HG03064 (cell line): Measurements from ENCODE around the gene CERS3.

Source experiments
- ATAC-seq: cut with Tn5 transposase; IDR thresholded peaks from one replicate; pipeline ENCODE4 v1.9.1; 2021; ENCODE audit warnings: low read depth; ENCODE audit not compliant: unreplicated experiment

The CERS3 gene

DNA sequence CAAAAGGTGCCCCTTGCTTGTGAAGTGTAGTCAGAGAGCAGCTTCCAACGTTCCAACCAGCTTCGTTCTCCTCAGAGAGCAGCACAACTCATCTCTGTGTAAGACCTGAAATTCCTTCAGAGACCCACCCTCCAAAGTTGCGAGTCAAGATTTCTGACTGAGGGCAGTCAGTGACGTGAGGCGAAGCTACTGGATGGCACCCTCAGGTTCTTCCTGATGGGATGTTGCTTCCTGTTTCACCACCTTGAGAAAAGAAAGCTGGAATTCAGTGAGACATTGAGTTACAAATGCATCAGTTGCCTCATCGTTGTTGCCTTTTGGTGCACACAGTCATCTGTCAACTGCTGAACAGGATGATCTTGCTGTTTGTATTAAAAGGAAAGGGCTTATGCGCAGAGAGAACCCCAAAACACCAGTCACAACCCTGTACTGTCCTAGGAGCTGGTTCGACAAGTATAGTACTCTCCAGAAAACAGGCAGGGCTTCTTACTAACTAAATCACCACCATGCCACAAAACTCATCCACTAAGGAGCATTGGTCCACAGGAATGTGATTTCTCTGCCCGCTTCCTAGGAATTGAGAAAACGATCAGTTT is at the start of gene CERS3:
CERS3 (minus strand) TSS at position 118 of the 596 bp plus-strand sequence. CDS start 27,101 bp downstream, outside the sequence.
- no peak for ATAC-seq

DNA sequence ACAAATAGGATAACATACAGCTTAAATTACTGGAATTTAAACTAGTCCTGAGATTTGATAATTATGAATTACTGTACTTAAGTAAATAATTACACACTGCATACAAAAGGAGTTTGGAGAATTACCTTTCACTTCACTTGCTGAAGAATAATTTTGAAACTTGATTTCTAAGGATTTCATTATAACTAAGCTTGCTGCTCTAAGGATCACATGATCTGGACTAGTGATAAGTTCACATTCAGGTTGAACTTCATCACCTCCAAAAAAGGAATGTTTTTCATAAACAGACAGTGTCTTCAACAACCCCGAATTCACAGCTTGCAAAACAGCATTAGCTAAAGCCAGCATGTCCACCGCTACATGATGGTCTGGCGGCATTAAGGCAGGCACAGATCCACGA is 44.8 kb upstream of the CERS3 start:
- no peak for ATAC-seq

DNA sequence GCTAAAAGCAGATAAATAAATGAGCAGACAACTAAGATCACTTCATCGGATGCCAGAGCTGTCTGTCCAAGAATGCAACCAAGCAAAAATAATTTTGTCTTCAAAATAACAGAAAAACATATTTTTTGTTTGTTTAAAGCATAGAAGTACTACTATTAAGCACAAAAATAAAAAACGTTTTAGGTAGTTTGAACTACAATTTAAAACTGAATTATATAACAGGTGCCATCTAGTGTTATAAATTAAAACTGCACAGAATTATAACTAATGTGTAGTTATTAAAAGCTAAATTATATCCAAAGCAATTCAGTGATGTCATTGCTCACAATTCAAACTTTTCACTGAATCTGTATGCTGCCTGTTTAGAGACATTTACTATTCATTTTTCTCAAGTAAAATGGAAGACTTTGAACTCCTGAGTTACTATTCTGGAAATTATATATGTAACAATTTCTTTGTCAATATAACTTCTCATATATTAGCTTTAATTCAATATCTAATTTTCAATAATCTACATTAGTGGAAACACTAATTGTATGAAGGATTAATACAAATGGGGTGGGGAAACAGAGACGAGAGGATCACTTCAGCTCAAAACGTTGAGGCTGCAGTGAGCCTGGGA is 43.7 kb upstream of the CERS3 start:
- no peak for ATAC-seq

DNA sequence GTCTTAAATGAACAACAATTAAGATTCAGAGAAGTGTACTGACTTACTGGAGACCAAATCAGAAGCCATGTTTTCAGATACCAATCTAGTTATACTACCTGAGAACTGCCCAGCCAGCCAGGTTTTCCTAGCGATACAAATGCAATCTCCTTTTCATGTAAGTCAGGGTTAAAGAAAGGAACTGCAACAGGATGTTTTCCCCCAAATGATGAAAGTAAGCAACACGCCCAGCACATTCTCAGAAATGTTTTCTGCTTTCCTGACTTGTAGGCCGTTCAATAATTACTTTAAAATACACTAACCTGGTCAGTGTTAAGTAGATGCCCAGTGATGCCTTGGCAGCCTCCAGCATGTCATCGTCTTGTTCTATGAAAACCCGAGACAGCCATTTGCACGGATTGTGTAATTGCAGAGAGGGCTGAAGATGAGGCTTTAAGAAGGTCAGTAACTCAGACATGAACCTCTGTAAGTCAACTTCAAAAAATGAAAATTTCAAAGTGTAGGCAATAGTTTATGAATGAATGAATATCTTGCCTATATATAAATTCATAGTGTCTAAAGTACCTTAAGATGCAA is 42.9 kb upstream of the CERS3 start:
- no peak for ATAC-seq

DNA sequence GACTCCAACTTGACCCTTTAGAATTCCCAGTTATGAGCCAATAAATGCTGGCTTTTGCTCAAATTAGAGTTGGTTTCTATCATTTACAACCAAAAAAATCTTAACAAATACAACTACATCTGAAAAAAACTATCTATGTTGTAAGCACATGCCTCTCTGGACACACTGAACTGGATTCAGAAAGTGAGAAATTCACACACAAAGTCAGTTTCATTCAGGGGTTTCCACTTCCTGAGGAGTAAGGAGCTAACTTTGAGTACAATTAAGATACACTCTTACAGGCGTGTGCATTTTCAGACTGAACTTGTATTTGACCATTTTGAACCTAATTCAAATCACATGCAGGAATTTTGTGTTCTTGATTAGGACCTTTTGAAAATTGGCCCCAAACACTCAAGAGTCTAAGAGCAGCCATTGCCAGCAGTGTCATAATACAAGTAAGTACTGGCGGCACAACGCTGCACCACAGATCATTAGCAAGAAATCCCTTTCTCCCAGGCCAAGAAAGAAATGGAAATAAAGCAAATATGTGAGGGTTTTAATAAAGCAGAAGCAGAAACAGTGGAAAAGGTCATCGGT is 42.1 kb upstream of the CERS3 start:
- peak; percentile 88 for ATAC-seq

DNA sequence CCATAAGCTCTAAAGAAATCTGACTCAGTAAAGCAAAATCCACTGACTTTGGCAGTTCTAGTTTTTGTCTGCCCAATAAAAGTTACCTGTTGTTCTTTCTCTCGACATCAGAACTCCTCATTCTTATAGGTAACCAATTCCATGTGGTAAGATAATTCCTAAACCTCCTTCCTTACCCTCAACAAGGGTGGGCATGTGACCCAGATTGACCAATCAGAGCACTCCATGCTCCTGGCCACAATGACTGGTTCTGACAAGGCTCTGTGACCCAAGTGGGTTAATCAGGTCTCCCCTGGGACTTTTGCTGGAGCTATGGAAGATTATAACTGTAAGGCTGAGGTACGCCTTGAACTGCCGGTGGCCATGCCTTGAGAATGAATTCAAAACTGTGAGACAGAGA is 41.5 kb upstream of the CERS3 start:
- no peak for ATAC-seq

DNA sequence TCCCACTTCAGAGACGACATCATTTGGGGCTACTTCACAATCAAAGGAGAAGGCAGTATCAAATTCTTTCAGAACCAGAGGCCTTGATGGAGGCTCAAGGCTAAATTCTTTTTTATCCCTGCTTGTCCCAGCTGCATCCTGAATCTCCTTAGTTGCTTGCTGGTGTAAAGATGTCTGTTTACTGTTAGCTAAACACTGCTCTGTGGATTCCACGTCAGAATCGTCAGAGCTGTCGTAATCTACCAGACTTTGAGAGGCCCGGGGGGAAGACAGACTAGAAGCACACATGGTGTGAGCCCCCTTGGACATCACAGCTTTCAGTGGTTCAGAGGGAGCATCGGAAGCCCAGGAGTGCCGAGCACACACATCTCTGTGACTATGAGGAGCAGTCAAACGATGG is 40.6 kb upstream of the CERS3 start:
- no peak for ATAC-seq

DNA sequence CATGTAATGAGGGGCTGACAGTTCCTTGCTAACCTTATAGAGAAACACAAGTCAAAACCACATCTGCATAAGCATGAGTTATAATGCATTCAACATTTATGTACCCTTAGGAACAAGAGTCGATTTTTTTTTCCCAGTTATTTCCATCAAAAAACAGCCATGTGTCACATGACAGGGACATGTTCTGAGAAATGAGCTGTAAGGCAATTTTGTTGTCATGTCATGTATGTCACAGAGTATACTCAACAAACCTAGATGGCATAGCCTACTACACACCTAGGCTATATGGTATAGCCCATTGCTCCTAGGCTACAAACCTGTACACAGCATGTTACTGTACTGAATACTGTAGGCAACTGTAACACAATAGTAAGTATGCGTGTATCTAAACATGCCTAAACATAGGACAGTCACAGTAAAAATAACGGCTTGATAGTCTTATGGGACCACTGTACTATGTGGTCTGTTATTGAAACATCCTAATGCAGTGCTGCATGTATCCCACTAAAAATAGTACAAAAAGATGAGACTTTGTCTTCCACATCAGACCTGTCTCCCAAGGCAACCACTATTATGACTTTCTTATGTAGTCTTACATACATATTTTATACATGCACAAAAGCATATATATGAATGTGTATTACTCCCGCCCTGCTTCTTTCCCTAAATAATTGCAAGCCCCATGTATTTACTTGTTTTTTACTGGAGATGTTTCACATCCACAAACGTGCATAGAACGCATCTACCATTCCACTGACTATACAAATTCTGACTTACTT is 38.3 kb upstream of the CERS3 start:
- ATAC-seq: no peak

DNA sequence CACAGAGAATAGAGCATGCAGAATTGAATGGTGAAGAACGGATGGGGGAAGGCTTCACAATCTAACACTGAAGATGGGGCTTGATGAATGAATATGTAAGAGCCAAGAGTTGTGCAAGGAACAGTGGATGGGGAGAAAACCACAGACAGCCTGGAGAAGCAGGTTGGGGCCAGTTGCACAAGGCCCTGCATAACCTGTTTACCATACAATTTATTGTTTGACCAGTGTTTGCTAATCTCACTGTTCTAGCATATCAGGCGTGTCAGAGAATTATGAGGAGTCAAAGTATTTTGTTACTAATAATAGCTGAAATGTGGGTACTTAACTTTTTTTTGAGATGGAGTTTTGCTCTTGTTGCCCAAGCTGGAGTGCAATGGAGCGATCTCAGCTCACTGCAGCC is 36.8 kb upstream of the CERS3 start:
- no peak for ATAC-seq

DNA sequence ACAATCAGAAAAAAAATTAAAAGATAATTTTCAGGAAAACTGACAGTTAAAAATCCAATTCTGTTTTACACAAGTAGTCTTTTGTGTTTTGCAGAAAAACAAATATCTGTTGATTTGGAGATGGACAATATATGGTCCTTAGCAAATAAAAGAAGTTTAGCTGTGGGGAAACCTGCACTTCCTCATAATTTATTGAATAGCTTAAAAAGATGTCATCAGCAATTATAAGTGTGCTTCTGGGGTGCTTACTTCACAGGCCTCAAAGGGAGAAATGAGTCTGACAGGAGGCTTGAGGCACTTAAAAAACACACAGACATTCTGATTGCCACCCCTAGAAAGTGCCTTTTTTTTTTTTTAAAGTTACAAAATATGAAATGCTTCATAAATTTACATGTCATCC is 31.6 kb upstream of the CERS3 start:
- ATAC-seq: no peak

DNA sequence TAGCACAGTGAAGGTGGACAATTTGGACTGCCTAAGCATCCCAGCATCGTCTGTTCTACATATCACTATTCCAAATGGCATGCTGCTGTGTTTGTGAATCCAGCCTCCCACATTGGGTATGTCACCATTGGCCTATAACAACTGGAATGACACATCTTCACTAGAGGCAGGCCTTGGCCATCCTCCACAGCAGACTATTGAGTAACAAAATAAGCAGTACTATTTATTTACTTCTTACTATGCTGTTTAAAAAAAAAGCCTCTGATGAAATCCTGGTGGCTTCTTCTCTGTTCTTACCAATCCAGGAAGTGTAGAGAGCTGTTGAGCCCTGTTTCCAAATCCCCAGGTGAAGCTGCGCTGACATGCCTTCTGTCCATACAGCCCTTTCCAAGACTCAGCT is 30.6 kb upstream of the CERS3 start:
- no peak for ATAC-seq

DNA sequence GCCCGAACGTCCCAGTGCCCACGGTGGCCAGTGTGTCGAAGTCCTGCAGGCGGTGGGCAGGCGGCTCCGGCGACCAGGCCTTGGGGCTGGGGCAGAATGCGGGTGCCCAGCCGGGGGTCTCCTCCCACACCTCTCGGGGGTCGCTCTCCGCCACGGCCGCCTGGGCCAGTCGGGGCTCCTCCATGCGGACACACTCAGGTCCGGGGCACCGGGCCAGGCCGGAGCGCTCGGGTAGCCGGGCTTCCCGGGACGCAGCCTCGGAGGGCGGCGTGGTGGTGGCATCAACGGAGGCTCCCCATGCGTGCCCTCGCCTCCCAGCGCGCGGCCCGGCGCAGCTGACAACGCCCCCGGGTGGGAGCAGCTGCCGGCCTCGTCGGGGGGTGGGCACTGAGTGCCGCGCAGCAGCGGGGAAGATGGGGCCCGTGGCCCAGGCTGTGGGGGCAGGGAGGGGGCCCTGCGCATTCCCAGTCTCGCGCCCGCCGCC is 30.1 kb upstream of the CERS3 start:
- no peak for ATAC-seq

DNA sequence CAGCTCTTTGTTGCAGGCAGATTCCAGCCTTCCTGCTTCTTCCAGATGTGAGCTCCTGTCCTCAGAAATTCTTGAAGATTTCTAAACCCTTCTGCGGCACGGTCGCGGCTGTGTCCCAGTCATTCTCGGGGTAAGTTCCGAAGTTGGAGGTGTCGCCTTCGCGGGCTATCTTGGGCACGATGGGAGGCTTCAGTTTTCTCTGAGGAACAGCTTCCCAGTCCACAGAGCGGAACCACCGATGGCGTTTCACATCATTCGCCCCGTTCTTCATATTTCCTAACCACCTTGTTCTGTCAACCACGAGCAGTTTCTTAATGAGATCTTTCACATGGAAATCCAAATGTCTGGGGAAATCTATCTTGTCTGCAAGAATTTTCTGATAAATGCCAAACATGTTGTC is 24.7 kb upstream of the CERS3 start:
- ATAC-seq: no peak

DNA sequence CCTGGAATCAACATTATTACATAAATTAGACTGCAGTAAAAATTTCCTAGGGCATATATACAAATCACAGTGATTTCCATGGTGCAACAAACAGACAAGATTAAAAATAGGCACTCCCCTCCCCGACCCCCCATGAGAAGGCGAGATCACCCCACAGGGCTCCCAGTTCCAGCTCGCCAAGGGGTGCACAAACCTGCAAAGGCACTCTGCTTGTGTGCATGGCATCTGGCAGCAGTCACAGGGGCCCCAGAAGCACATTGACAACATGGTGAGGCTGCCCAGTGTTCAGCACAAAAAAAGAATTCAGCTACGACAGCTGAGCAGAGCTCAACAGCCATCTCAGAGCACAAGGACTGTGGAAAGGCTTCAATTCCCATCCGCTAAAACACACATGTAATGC is 19.2 kb upstream of the CERS3 start:
- ATAC-seq: no peak

DNA sequence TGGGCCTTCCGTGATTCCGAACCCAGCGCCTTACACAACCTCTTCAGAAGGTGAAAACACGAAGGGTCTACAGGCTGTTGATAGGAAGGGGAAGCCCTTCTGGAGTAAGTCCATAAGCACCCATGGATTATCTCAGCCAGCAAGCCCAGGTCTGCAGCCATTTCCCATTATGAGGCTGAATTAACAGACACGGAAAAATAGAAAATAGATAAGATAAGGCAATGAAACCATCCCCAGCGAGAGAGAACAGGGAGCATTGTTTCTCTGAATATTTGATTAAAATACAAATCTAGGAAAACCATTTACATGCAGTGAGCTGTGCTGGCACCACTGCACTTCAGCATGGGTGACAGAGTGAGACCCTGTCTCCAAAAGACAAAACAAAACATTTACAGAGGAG is 16.2 kb upstream of the CERS3 start:
- no peak for ATAC-seq

DNA sequence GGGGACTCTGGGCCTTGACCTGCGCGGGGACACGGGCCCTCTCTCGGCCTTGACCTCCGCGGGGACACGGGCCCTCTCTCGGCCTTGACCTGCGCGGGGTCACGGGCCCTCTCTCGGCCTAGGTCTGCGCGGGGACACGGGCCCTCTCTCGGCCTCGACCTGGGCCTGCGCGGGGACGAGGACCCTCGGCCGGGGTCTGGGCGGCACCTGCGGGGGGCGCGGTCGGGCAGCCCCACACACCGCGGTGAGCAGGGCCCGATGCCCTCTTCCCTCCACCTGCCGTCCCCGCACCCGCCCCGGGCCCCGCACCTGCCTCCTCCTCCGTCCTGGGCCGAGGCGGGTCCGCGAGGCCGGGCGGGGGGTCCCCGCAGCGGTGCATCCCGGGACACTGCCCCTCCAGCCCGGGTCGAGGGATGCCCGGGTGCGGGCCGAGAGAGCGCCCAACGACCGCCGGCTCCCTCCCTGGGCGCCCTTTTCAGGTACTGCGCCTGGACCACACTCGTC is 15.6 kb upstream of the CERS3 start:
- no peak for ATAC-seq

DNA sequence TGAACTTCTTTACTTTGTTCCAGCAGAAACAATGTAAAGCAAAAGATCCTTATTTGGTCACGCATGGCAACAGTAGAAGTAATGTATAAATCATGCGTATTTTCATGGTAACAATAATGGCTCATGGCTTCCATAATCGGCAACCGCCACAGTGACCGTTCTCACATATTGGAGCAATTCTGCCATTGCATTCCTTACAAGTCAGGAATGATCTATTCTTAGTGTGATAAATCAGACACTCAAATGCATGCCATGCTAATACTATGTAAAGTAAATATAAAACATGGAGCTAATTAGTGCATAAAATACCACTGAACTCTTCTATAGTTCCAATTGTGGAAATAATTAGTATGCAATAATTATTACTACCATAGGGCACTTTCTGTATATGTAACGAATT is 13.5 kb upstream of the CERS3 start:
- ATAC-seq: no peak

DNA sequence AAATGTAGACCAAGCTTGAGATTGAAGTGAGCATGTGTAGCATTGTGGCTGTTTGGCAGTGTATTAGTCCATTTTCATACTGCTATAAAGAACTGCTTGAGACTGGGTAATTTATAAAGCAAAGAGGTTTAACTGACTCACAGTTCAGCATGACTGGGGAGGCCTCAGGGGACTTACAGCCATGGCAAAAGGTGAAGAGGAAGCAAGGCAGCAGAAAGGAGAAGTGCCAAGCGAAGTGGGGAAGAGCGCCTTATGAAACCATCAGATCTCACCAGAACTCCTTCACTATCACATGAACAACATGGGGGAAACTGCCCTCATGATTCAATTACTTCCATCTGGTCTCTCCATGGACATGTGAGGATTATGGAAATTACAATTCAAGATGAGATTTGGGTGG is 8.6 kb upstream of the CERS3 start:
- no peak for ATAC-seq

DNA sequence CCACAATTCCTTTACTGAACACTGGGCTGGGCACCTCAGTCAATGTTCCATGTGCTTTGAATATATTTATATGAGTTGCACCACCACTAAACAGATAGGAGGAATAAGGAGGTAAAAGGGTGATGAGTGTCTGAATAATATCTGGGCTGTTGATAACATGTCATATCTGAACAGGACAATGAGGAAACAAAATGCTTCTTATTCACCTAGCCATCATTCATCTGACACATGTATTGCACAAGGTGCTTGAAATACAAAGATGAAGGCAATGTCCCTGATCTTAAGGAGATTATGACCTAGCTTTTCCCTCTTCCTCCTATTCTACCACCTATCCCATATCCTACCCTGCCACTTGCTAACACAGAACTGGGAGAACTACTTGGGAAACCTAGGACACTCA is 8.0 kb upstream of the CERS3 start:
- no peak for ATAC-seq

DNA sequence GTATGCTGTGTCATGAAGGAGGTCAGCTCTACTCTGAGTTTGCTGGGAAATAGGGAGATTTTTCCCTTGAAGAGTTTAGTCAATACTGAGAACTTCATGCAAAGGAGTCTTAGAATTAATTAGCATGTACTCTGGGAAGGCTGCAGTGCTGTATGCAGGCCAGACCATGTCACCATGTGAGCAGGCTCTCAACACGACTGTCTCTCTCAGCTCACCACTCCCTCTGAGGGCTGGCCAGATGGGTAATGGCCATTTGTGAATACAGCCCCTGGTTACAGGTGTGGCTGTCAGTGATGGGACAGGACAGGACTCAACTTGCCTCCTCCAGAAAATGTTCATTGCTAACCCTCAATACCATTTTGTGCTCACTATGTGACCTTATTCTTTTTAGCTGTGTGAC is 5.1 kb upstream of the CERS3 start:
- no peak for ATAC-seq

DNA sequence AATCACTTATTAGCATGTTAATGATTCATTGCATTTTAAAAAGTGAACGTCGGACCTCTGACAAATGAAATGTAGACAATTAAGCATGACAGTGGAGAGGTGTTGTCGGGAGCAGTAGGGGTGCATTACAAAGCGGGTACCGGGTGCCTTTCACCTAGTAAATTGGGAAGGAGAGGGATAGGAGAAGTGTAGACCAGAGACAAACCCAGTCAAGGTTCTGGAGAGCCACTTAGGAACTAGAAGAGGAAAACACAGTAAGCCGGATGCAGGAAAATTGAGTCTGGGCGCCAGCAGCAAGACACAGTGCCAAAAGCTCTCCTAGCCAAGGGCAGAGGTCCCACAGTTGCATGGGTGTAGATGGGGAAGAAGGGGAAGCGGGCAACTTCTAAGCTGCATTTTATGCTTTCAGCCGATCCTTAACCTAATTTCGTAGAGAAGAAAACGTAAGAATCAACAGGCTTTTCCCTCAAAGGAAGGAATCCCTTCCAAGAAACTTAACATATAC is 3.1 kb upstream of the CERS3 start:
- ATAC-seq: no peak
